Activated naive CD8-positive, alpha-beta T cell treated with anti-CD3 and anti-CD28 coated beads for 36 hours (primary cell): ENCODE data around the gene MMP3. TPM values are rescaled to one million over a fixed set of nuclear protein-coding genes. Genes with fewer than 3 reads are reported as not detected.

Experiments
- DNase-seq: peaks from one replicate; pipeline ENCODE4 v3.0.0; 2021
- H3K27ac Mint-ChIP-seq: one replicate; pipeline ENCODE4 v1.8.0; 2022; ENCODE audit warnings: mild to moderate bottlenecking, moderate library complexity, mixed read lengths
- H3K27me3 Mint-ChIP-seq: one replicate; pipeline ENCODE4 v1.8.0; 2022; ENCODE audit warnings: mild to moderate bottlenecking, mixed read lengths
- H3K36me3 Mint-ChIP-seq: one replicate; pipeline ENCODE4 v1.8.0; 2021; ENCODE audit warnings: mild to moderate bottlenecking, mixed read lengths
- H3K4me1 Mint-ChIP-seq: one replicate; pipeline ENCODE4 v1.8.0; 2021; ENCODE audit warnings: mixed read lengths
- H3K4me3 Mint-ChIP-seq: one replicate; pipeline ENCODE4 v1.8.0; 2022; ENCODE audit warnings: mild to moderate bottlenecking, moderate library complexity, mixed read lengths
- H3K9me3 Mint-ChIP-seq: one replicate; pipeline ENCODE4 v1.8.0; 2022; ENCODE audit warnings: mixed read lengths
- total RNA-seq, 2 experiments: library from RNA; stranded (reverse); gene quantifications; one replicate each; pipeline ENCODE4 v1.2.3, GENCODE V29; 2021

Gene MMP3
- total RNA-seq, 2 experiments from 2014 or later: not detected

DNA sequence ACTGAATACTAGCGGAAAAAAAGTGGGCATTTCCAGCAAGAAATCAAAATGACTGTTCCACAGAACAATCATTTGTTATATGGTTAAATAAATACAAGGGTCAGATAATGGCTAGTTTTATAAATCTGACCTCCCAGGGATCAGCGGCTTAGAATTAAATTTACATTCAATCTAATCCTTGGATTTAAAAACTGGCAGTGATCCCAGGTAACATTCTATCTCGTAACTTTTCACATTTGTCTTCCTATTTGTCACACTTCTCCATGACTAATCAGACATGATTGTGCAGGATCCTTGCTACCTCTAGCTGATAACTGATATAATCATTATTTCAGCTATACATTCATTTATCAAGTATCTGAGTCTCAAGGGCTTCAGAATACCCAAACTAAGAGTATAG, 2.9 kb upstream of the MMP3 start:
- Mint-ChIP-seq H3K27me3 (peaks cover 15% of the 10 kb centered on the region), H3K27ac (no peak overlapping the region)

DNA sequence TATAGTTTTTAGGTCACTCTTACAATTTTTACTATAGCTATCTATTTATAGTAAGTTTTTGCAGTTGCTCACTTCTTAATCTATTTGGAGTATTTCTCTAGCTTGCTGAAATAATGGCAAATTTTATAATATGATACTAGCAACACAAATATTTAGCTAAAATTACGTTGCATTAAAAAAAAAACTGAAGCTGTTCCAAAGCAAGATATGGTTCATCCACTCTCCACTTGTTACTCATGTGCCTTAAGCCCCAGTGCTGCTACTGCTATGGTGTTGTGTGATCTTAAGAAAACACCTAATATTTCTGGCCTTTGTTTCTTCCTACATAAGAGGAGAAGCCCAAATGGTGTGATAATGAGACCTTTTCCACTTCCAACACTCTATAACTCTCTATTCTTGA, 479 bp downstream of the MMP3 start:
- Mint-ChIP-seq H3K4me3 (no peak overlapping the region), H3K27ac (no peak overlapping the region), H3K9me3 (no peaks in the 10 kb centered on the region)

More for the DNA sequence above, 2.9 kb upstream of the MMP3 start:
- Mint-ChIP-seq H3K4me1 (no peaks in the 10 kb centered on the region), H3K36me3 (no peaks in the 10 kb centered on the region), H3K9me3 (no peaks in the 10 kb centered on the region), H3K4me3 (no peak overlapping the region)
- no peak for DNase-seq

DNA sequence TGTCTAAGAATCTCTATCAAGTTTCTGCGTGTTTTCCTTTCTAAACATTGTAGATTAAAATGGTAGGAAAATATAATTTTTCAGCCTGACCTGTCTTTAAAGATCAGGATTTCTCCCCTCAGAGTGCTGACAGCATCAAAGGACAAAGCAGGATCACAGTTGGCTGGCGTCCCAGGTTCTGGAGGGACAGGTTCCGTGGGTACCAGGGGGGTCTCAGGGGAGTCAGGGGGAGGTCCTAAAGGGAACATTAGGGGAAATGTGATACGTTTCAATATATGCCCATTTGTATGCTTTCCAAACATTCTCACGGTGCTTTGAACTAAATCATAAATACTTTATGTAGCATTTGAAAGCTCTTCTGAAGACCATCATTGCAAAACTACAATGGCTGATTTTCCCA, 3.4 kb downstream of the MMP3 start:
- Mint-ChIP-seq H3K4me1 (no peaks in the 10 kb centered on the region), H3K36me3 (no peaks in the 10 kb centered on the region), H3K27me3 (peaks cover 5% of the 10 kb centered on the region), H3K9me3 (no peaks in the 10 kb centered on the region), H3K27ac (no peak overlapping the region), H3K4me3 (no peak overlapping the region)
- DNase-seq: no peak

More for the DNA sequence above, 479 bp downstream of the MMP3 start:
- H3K36me3 Mint-ChIP-seq: no peaks in the 10 kb centered on the region
- peaks cover 8% of the 10 kb centered on the region for H3K27me3 Mint-ChIP-seq
- no peaks in the 10 kb centered on the region for H3K4me1 Mint-ChIP-seq
- no peak for DNase-seq

DNA sequence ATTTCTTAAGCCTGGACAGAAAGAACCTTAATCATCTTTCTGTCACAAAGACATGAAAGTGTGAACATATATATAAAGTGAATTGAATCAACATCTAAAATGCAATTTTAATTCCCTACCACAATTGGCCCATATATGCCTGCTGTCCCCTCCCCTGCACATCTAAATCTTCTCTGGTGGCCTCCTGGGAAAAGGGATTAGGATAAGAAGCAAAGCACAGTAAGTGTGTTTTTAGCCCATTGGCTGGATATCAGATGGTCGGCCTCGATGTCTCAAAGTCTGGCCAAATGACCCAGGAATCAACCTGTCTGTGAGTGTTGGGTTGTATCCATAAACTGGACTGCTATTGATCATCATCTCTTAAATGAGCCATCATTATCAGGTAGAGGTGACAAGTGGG, 5.8 kb downstream of the MMP3 start:
- Mint-ChIP-seq H3K27me3 (peaks cover 4% of the 10 kb centered on the region), H3K9me3 (no peaks in the 10 kb centered on the region), H3K27ac (no peak overlapping the region), H3K4me1 (no peaks in the 10 kb centered on the region), H3K36me3 (no peaks in the 10 kb centered on the region), H3K4me3 (no peak overlapping the region)
- no peak for DNase-seq

DNA sequence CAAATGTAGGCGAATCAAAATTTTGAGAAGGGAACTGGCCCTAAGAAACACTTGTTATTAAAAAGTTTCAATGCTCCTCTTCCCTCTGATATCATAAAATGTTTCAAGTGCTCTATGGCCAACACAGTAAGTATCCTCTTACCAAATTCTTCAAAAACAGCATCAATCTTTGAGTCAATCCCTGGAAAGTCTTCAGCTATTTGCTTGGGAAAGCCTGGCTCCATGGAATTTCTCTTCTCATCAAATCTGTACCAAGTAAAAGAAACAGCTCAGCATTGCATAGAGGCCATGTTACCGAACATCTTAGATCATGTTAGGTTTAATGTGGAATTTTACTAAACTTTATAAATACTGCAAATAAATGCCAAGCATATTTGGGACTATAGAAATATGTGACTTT, 6.3 kb downstream of the MMP3 start:
- Mint-ChIP-seq H3K27ac (no peak overlapping the region), H3K27me3 (peaks cover 7% of the 10 kb centered on the region), H3K36me3 (no peaks in the 10 kb centered on the region), H3K4me1 (no peaks in the 10 kb centered on the region), H3K9me3 (no peaks in the 10 kb centered on the region), H3K4me3 (no peak overlapping the region)
- DNase-seq: no peak

DNA sequence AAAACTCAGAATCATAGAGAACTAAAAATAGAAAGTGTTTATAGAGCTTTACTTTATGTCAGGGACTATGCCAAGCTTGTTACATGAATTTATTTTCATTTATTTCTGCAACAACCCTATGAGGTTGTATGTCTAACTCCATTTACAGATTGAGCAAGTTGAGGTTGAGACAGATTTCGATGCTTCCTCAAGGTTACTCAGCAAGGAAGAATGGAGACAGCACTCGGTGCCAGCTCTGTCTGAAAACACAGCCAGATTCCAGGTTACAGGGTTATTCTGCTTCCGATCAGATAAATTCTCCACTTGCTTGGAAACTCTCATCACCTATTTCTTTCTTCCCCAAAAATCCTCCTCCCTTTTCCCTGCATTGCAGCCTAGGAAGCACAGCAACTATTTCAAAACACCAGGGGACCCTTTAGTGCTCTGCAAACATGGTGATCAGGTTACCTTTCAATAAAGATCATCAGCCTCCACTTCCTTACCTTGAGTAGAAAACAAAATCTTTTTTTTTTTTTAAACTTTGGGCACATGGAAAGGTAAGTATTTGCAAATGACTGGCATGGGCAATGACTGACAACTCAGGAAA, 7.0 kb downstream of the MMP3 start:
- no peak overlapping the region for H3K27ac Mint-ChIP-seq
- no peak overlapping the region for H3K4me3 Mint-ChIP-seq
- H3K36me3 Mint-ChIP-seq: no peaks in the 10 kb centered on the region
- H3K4me1 Mint-ChIP-seq: no peaks in the 10 kb centered on the region
- no peaks in the 10 kb centered on the region for H3K9me3 Mint-ChIP-seq
- H3K27me3 Mint-ChIP-seq: peaks cover 15% of the 10 kb centered on the region
- no peak for DNase-seq

DNA sequence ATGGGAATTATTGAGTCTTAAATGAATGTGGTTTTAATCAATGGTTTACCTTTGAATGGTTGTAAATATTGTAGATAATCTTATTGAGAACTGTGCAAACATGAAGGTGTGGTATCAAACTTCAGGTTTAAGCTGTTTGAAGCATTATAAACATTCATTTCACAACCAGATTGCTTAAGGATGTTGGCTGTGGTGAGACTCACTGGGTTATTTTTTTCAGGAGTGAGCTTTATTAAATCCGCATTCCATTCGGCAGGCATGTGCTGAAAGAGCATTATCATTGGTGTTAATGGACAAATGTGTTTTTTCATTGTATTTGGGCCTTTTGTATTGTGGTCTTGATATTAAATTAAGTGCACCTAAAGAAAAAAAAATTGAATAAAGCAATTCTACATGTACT, 9.7 kb downstream of the MMP3 start:
- no peak overlapping the region for H3K4me3 Mint-ChIP-seq
- peaks cover 22% of the 10 kb centered on the region for H3K27me3 Mint-ChIP-seq
- H3K4me1 Mint-ChIP-seq: no peaks in the 10 kb centered on the region
- no peaks in the 10 kb centered on the region for H3K9me3 Mint-ChIP-seq
- no peak overlapping the region for H3K27ac Mint-ChIP-seq
- no peak for DNase-seq
- no peaks in the 10 kb centered on the region for H3K36me3 Mint-ChIP-seq

DNA sequence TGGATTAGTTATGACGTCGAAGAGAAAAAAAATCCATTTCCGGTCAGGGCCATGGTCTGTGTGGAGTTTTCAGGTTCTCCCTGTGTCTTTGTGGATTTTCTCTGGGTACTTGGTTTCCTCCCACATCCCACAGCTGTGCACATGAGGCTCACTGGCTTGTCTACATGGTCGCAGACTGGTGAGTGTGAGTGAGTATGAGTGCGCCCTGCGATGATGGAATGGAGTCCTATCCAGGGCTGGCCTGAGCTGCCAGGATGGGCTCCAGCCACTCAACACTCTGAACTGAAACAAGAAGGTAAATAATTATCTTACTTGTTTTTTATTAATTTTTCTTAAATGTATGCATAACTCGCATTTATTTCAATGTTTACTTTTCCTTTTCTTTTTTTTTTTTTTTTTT, 10.8 kb downstream of the MMP3 start:
- Mint-ChIP-seq H3K36me3 (no peaks in the 10 kb centered on the region), H3K4me1 (no peaks in the 10 kb centered on the region), H3K27me3 (peaks cover 22% of the 10 kb centered on the region), H3K27ac (no peak overlapping the region), H3K4me3 (no peak overlapping the region), H3K9me3 (no peaks in the 10 kb centered on the region)
- DNase-seq: no peak

DNA sequence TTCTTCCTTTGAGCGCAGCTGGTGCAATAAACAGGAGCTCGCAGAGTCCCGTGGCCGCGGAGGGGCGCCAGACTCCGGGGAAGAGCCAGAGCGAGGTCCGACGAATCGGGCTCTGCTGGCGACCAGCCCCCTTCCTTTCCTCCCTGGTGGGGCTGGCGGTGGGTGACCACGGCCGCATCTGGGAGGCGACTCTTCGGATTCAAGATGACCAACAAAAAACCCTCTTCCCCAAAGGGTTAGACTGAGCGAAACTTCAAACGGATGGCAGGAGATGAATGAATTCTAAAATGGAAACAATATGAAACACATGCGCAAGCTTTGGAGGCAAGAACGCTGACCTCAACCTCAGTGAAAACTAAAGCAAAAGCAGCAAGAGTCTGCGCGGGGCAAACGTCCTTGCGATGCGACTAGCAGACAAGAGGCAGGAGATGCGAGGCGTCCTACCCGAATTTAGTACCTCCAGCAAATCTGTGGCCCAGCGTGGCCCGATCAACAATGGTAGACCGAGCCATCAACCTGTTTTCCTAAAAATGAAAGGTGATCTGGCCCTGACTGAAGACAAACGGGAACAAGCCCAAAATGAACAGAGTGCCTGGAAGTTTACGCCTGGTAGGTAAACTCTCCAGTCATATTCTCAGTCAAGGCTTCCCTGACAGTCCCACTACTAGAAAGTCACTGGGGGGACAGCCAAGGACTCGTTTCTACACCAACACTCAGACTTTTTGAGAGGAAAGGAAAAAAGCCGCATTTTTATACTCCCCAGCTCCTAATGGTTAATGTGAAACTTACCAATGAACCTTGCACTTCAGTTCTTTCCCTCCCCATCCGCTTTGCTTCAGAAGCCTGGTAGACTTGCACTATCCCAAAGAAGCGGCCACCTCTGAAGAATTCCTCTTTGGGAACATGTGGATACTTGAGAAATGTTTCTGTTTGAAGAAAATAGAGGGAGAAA, 11.6 kb downstream of the MMP3 start:
- peak overlapping the region; percentile 27 for H3K4me3 Mint-ChIP-seq
- no peaks in the 10 kb centered on the region for H3K9me3 Mint-ChIP-seq
- no peaks in the 10 kb centered on the region for H3K4me1 Mint-ChIP-seq
- H3K36me3 Mint-ChIP-seq: no peaks in the 10 kb centered on the region
- peaks cover 28% of the 10 kb centered on the region for H3K27me3 Mint-ChIP-seq
- peak; percentile 11 for DNase-seq
- H3K27ac Mint-ChIP-seq: no peak overlapping the region

DNA sequence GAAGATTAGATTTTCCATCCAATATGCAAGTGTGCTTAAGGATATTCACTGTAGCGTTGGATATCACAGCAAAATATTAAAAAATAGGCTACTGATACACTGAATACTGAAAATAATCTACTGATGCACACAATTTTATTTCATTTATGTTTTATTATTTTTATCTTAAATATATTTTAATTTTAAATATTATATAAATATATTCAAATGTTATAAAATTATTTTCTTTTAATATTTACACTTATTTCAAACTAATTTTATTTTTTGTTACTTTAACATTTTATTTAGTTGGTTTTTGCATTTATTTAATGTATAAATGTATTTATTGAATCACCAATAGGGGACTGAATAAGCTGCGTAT, 12.3 kb downstream of the MMP3 start:
- Mint-ChIP-seq H3K9me3 (no peaks in the 10 kb centered on the region), H3K36me3 (no peaks in the 10 kb centered on the region), H3K27me3 (peaks cover 31% of the 10 kb centered on the region), H3K4me1 (no peaks in the 10 kb centered on the region), H3K4me3 (no peak overlapping the region), H3K27ac (no peak overlapping the region)
- no peak for DNase-seq

DNA sequence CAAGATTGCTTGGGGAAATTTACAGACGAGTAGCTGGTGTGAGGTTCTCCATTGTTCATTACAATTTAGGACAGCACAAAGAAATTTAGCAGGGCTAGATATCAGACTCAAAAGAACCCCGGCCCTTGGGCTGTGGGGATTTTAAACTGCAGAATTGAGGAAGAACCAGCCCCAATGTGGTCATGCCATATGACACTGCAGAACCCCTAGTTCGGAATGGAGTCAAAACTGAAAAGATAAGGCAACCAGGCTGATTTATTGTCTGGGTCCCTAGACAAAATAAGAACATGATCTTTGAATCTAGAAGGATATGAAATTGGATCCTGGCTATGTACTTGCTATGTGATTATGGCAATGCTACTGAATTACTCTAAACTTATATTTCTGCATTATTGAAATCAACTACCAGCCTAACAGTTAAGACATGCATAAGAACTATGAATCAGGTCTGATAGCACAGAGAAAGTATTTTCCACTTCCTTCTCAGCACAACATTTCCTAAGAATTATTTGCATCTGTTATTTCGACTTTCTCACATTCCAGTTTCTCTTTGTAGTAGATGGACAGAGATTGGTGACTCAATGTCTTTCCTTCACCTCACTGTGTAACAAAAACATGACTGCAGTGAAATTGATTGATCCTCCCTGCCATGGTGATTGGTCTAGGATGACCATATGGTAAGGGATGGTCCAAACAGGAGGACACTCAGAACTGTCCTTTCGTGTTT, 13.2 kb downstream of the MMP3 start:
- no peak overlapping the region for H3K4me3 Mint-ChIP-seq
- DNase-seq: no peak
- H3K27ac Mint-ChIP-seq: no peak overlapping the region
- no peaks in the 10 kb centered on the region for H3K4me1 Mint-ChIP-seq
- H3K36me3 Mint-ChIP-seq: no peaks in the 10 kb centered on the region
- H3K27me3 Mint-ChIP-seq: peaks cover 31% of the 10 kb centered on the region
- H3K9me3 Mint-ChIP-seq: no peaks in the 10 kb centered on the region

DNA sequence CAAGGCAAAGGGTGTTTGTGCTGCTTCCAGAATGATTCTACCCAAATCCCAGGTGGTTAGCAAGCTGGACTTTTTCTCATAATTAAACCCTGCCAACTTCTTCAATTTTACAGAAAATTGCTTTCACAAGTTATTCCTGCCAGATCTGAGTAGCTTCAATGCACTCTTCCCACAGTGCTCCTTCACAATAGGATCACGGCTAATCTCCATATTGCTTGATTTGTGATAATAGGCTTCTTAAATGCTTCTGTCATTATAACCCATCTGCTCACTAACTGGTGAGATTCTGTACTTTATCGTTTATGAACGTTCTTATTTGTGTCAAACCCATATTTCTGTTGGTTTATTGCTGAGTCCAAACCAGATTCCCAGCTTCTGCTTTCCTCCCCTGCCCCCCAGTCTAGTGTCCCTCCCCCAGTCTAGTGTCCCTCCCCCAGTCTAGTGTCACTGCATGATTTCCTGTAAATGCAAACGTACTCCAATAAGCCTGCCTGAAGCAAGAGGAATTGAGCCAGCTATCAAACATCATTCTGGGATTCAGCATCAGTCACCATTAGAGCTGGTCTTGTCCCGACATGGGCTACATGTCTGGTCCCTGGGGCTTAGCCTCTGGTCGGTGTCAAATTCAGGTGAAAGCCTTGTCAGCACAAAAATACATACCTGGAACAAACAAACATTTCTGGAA, 14.0 kb downstream of the MMP3 start:
- H3K4me1 Mint-ChIP-seq: no peaks in the 10 kb centered on the region
- H3K4me3 Mint-ChIP-seq: no peak overlapping the region
- H3K27me3 Mint-ChIP-seq: peaks cover 27% of the 10 kb centered on the region
- DNase-seq: no peak
- no peaks in the 10 kb centered on the region for H3K36me3 Mint-ChIP-seq
- no peaks in the 10 kb centered on the region for H3K9me3 Mint-ChIP-seq
- no peak overlapping the region for H3K27ac Mint-ChIP-seq

DNA sequence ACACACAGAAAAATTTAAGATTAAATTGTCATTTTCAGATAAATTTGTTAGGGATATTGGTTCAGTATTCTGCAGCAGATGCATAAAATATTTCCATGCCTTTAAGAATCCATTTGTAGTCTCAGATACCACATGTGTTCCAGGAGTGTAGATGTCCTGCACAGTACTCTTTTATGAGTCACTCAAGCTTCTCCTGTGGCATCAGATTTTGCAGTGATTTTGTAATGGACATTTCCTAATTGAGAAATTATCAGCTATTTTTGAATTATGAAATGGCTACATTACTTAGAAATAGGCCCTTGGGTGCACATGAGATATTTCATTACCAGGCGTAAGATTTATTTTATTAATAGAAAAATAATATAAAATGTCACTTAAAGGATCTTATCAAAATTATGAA, 18.9 kb downstream of the MMP3 start:
- H3K4me3 Mint-ChIP-seq: no peak overlapping the region
- H3K9me3 Mint-ChIP-seq: no peaks in the 10 kb centered on the region
- H3K36me3 Mint-ChIP-seq: no peaks in the 10 kb centered on the region
- peaks cover 9% of the 10 kb centered on the region for H3K27me3 Mint-ChIP-seq
- no peaks in the 10 kb centered on the region for H3K4me1 Mint-ChIP-seq
- no peak for DNase-seq
- H3K27ac Mint-ChIP-seq: no peak overlapping the region

DNA sequence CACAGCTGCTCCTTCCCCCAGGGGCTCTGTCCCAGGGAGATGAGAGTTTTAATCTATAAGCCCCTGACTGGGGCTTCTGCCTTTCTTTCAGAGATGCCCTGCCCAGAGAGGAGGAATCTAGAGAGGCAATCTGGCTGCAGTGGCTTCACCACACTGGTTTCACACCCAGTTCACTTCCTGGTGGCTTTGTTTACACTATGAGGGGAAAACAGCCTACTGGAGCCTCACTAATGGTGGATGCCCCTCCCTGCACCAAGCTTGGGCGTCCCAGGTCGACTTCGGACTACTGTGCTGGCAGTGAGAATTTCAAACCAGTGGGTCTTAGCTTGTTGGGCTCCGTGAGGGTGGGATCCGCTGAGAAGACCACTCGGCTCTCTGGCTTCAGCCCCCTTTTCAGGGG, 23.9 kb downstream of the MMP3 start:
- Mint-ChIP-seq H3K27ac (no peak overlapping the region), H3K4me1 (no peaks in the 10 kb centered on the region), H3K27me3 (peaks cover 4% of the 10 kb centered on the region), H3K9me3 (peaks cover 16% of the 10 kb centered on the region), H3K36me3 (no peaks in the 10 kb centered on the region), H3K4me3 (no peak overlapping the region)
- no peak for DNase-seq

DNA sequence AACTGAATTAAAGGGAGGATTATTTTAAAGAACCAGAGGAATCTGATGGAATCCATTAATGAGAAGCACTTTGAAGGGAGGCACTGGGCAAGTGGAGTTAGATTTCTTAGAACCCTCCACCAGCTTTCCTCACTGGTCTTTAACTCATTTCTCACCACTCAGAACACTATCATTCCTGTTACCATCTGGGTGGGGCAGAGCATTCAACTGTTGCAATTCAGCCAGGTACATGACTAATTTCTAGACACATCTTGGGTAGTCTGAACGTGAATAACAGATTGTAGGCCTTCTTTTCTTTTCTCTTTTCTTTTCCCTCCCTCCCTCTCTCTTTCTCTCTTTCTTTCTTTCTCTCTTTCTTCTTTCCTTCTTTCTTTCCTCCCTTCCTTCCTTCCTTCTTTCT, 29.9 kb downstream of the MMP3 start:
- Mint-ChIP-seq H3K36me3 (no peaks in the 10 kb centered on the region), H3K4me1 (no peaks in the 10 kb centered on the region), H3K4me3 (no peak overlapping the region), H3K27ac (no peak overlapping the region), H3K9me3 (peaks cover 18% of the 10 kb centered on the region), H3K27me3 (peaks cover 4% of the 10 kb centered on the region)
- no peak for DNase-seq
